SJSA1 (cell line): ENCODE data around the gene SLIT1. TPM values are rescaled to one million over a fixed set of nuclear protein-coding genes. Genes with fewer than 3 reads are reported as not detected.

Source experiments
- DNase-seq, 2 experiments: peaks; one replicate each; pipeline ENCODE4 v3.0.0-alpha.2; 2015 to 2020; ENCODE audit warnings: low spot score in 2 of 2, low read depth in 1 of 2
- H3K27ac ChIP-seq: fragments of 250-450 bp; sonication (Bioruptor Pico); 2 replicates; pipeline ENCODE4 v1.5.1; 2020; ENCODE audit warnings: mild to moderate bottlenecking, moderate library complexity
- H3K27me3 ChIP-seq: fragments of 250-450 bp; sonication (Bioruptor Pico); replicated peaks from 2 replicates; pipeline ENCODE4 v1.5.1; 2020; ENCODE audit warnings: mild to moderate bottlenecking, moderate library complexity
- H3K36me3 ChIP-seq: fragments of 250-450 bp; sonication (Bioruptor Pico); 2 replicates; pipeline ENCODE4 v1.5.1; 2020; ENCODE audit warnings: mild to moderate bottlenecking
- H3K4me1 ChIP-seq: fragments of 250-450 bp; sonication (Bioruptor Pico); replicated peaks from 2 replicates; pipeline ENCODE4 v1.6.1; 2021; ENCODE audit warnings: mild to moderate bottlenecking
- H3K4me3 ChIP-seq: fragments of 250-450 bp; sonication (Bioruptor Pico); 2 replicates; pipeline ENCODE4 v1.5.1; 2020; ENCODE audit warnings: mild to moderate bottlenecking
- H3K9me3 ChIP-seq: fragments of 250-450 bp; sonication (Bioruptor Pico); replicated peaks from 2 replicates; pipeline ENCODE4 v1.5.1; 2020; ENCODE audit warnings: mild to moderate bottlenecking
- total RNA-seq: library from RNA; depleted of rRNA; stranded (reverse); fragments of >200 nt; shearing (Covaris generic); gene quantifications from 2 replicates; pipeline ENCODE4 v1.2.3, GENCODE V29; 2014

SLIT1 gene
- total RNA-seq, 1 experiment from 2014 or later, result not detected

- peaks cover 55% of the 10 kb centered on the region for H3K27me3 ChIP-seq
- H3K4me3 ChIP-seq, result no peak overlapping the region
- H3K4me1 ChIP-seq, result no peaks in the 10 kb centered on the region
- H3K9me3 ChIP-seq, result no peaks in the 10 kb centered on the region
- no peak for DNase-seq
- no peak overlapping the region for H3K27ac ChIP-seq
- no peaks in the 10 kb centered on the region for H3K36me3 ChIP-seq
Observed at GRCh38 chr10:97174941-97175340, 10.8 kb downstream of the SLIT1 start.

- no peak for DNase-seq
- Histone ChIP-seq H3K9me3 (no peaks in the 10 kb centered on the region), H3K27me3 (peaks cover 50% of the 10 kb centered on the region), H3K27ac (no peak overlapping the region), H3K4me1 (no peaks in the 10 kb centered on the region), H3K36me3 (no peaks in the 10 kb centered on the region), H3K4me3 (no peak overlapping the region)
Observed at GRCh38 chr10:97174276-97174775, 11.4 kb downstream of the SLIT1 start.

- no peak for DNase-seq
- Histone ChIP-seq H3K9me3 (no peaks in the 10 kb centered on the region), H3K4me1 (no peaks in the 10 kb centered on the region), H3K4me3 (no peak overlapping the region), H3K36me3 (no peaks in the 10 kb centered on the region), H3K27me3 (peaks cover 44% of the 10 kb centered on the region), H3K27ac (no peak overlapping the region)
Observed at GRCh38 chr10:97173036-97173435, 12.7 kb downstream of the SLIT1 start.

GRCh38 chr10:97171001-97171400 lies 14.8 kb downstream of the SLIT1 start:
- peaks cover 30% of the 10 kb centered on the region for H3K27me3 ChIP-seq
- no peaks in the 10 kb centered on the region for H3K36me3 ChIP-seq
- H3K4me1 ChIP-seq, result no peaks in the 10 kb centered on the region
- no peak overlapping the region for H3K4me3 ChIP-seq
- no peak for DNase-seq
- H3K27ac ChIP-seq, result no peak overlapping the region
- H3K9me3 ChIP-seq, result no peaks in the 10 kb centered on the region

GRCh38 chr10:97169911-97170693 lies 15.7 kb downstream of the SLIT1 start:
- no peak for DNase-seq
- Histone ChIP-seq H3K27me3 (peaks cover 30% of the 10 kb centered on the region), H3K36me3 (no peaks in the 10 kb centered on the region), H3K4me1 (no peaks in the 10 kb centered on the region), H3K27ac (no peak overlapping the region), H3K4me3 (no peak overlapping the region), H3K9me3 (no peaks in the 10 kb centered on the region)

GRCh38 chr10:97169063-97169462 lies 16.7 kb downstream of the SLIT1 start:
- no peak overlapping the region for H3K4me3 ChIP-seq
- no peaks in the 10 kb centered on the region for H3K36me3 ChIP-seq
- no peak overlapping the region for H3K27ac ChIP-seq
- peaks cover 30% of the 10 kb centered on the region for H3K27me3 ChIP-seq
- DNase-seq, result no peak
- H3K4me1 ChIP-seq, result no peaks in the 10 kb centered on the region
- no peaks in the 10 kb centered on the region for H3K9me3 ChIP-seq

- Histone ChIP-seq H3K27me3 (peaks cover 30% of the 10 kb centered on the region), H3K9me3 (no peaks in the 10 kb centered on the region), H3K36me3 (no peaks in the 10 kb centered on the region), H3K4me1 (no peaks in the 10 kb centered on the region), H3K4me3 (no peak overlapping the region), H3K27ac (no peak overlapping the region)
- no peak for DNase-seq
Observed at GRCh38 chr10:97168645-97169044, 17.1 kb downstream of the SLIT1 start.

GRCh38 chr10:97165499-97165898 lies 20.3 kb downstream of the SLIT1 start:
- Histone ChIP-seq H3K4me1 (no peaks in the 10 kb centered on the region), H3K9me3 (no peaks in the 10 kb centered on the region)
- DNase-seq, result no peak

GRCh38 chr10:97163781-97164501 lies 21.8 kb downstream of the SLIT1 start:
- Histone ChIP-seq H3K4me3 (no peak overlapping the region), H3K27me3 (peaks cover 15% of the 10 kb centered on the region), H3K9me3 (no peaks in the 10 kb centered on the region), H3K27ac (no peak overlapping the region), H3K4me1 (no peaks in the 10 kb centered on the region), H3K36me3 (no peaks in the 10 kb centered on the region)
- DNase-seq, result no peak

More at GRCh38 chr10:97165499-97165898, 20.3 kb downstream of the SLIT1 start:
- Histone ChIP-seq H3K4me3 (no peak overlapping the region), H3K36me3 (no peaks in the 10 kb centered on the region), H3K27ac (no peak overlapping the region), H3K27me3 (peaks cover 22% of the 10 kb centered on the region)

- Histone ChIP-seq H3K27ac (no peak overlapping the region), H3K27me3 (peaks cover 10% of the 10 kb centered on the region), H3K9me3 (no peaks in the 10 kb centered on the region), H3K36me3 (no peaks in the 10 kb centered on the region), H3K4me1 (no peaks in the 10 kb centered on the region), H3K4me3 (no peak overlapping the region)
- no peak for DNase-seq
Observed at GRCh38 chr10:97163181-97163580, 22.6 kb downstream of the SLIT1 start.

GRCh38 chr10:97159646-97160305 lies 26.0 kb downstream of the SLIT1 start:
- H3K9me3 ChIP-seq, result no peaks in the 10 kb centered on the region
- no peak overlapping the region for H3K27ac ChIP-seq
- no peak for DNase-seq
- no peaks in the 10 kb centered on the region for H3K36me3 ChIP-seq
- peaks cover 4% of the 10 kb centered on the region for H3K27me3 ChIP-seq
- H3K4me1 ChIP-seq, result no peaks in the 10 kb centered on the region
- no peak overlapping the region for H3K4me3 ChIP-seq

GRCh38 chr10:97157578-97158095 lies 28.1 kb downstream of the SLIT1 start:
- Histone ChIP-seq H3K4me1 (no peaks in the 10 kb centered on the region), H3K27me3 (peaks cover 5% of the 10 kb centered on the region; the same call in 1 of the 2 replicates), H3K27ac (no peak overlapping the region), H3K4me3 (no peak overlapping the region), H3K36me3 (no peaks in the 10 kb centered on the region), H3K9me3 (no peaks in the 10 kb centered on the region)
- no peak for DNase-seq

GRCh38 chr10:97154781-97155180 lies 31.0 kb downstream of the SLIT1 start:
- Histone ChIP-seq H3K4me1 (no peaks in the 10 kb centered on the region), H3K27ac (no peak overlapping the region), H3K9me3 (no peaks in the 10 kb centered on the region)

More at GRCh38 chr10:97154781-97155180, 31.0 kb downstream of the SLIT1 start:
- H3K36me3 ChIP-seq, result no peaks in the 10 kb centered on the region
- H3K4me3 ChIP-seq, result no peak overlapping the region
- H3K27me3 ChIP-seq, result peaks cover 5% of the 10 kb centered on the region; the same call in 1 of the 2 replicates
- no peak for DNase-seq
